ENCODE measurements around the gene PIGQ.

GRCh38 chr16:590815-591200, 21.0 kb downstream of the PIGQ start:
- TF ChIP-seq, protein P1, sequence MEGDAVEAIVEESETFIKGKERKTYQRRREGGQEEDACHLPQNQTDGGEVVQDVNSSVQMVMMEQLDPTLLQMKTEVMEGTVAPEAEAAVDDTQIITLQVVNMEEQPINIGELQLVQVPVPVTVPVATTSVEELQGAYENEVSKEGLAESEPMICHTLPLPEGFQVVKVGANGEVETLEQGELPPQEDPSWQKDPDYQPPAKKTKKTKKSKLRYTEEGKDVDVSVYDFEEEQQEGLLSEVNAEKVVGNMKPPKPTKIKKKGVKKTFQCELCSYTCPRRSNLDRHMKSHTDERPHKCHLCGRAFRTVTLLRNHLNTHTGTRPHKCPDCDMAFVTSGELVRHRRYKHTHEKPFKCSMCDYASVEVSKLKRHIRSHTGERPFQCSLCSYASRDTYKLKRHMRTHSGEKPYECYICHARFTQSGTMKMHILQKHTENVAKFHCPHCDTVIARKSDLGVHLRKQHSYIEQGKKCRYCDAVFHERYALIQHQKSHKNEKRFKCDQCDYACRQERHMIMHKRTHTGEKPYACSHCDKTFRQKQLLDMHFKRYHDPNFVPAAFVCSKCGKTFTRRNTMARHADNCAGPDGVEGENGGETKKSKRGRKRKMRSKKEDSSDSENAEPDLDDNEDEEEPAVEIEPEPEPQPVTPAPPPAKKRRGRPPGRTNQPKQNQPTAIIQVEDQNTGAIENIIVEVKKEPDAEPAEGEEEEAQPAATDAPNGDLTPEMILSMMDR (IDR thresholded peaks at IDR 0.05) = no peak
- TF ChIP-seq POLR2A (IDR thresholded peaks at IDR 0.05) = no peak

All from heart left ventricle (tissue), 13 donors.